H1 (cell line): ENCODE data around the gene LRPAP1. TPM values are rescaled to one million over a fixed set of nuclear protein-coding genes. Genes with fewer than 3 reads are reported as not detected.

ENCODE experiments used
- ASH2L ChIP-seq: fragments of 200-600, 300-600 bp; sonication (generic); IDR thresholded peaks from one replicate; pipeline ENCODE4 v1.7.1; 2017; ENCODE audit warnings: low read length
- ATF3 ChIP-seq: IDR thresholded peaks from 2 replicates; pipeline ENCODE4 v1.6.1; 2011; ENCODE audit warnings: low read depth, mild to moderate bottlenecking, low read length; ENCODE audit not compliant: insufficient read depth
- BRCA1 ChIP-seq: IDR thresholded peaks from 2 replicates; pipeline ENCODE4 v1.6.1; 2012; ENCODE audit warnings: low read depth, low read length, improper control_type of control experiment
- CHD2 ChIP-seq: IDR thresholded peaks from 2 replicates; pipeline ENCODE4 v1.6.1; 2012; ENCODE audit warnings: low read length, improper control_type of control experiment
- CREB1 ChIP-seq: IDR thresholded peaks from 2 replicates; pipeline ENCODE4 v1.6.1; 2012; ENCODE audit warnings: inconsistent platforms
- CTBP2 ChIP-seq: IDR thresholded peaks from 2 replicates; pipeline ENCODE4 v1.7.0; 2011; ENCODE audit warnings: borderline replicate concordance, mild to moderate bottlenecking, moderate library complexity, mixed read lengths, low read length; ENCODE audit not compliant: insufficient read depth, insufficient read length
- E2F6 ChIP-seq: IDR thresholded peaks from 2 replicates; pipeline ENCODE4 v1.6.1; 2012; ENCODE audit warnings: inconsistent platforms
- FOSL1 ChIP-seq: IDR thresholded peaks from 2 replicates; pipeline ENCODE4 v1.6.1; 2011; ENCODE audit warnings: mild to moderate bottlenecking, low read depth, low read length, moderate library complexity; ENCODE audit not compliant: insufficient read depth
- GABPA ChIP-seq: IDR thresholded peaks from 2 replicates; pipeline ENCODE4 v1.6.1; 2011; ENCODE audit warnings: mild to moderate bottlenecking, low read length, moderate library complexity, borderline replicate concordance; ENCODE audit not compliant: insufficient read depth
- HDAC6 ChIP-seq: IDR thresholded peaks from one replicate; pipeline ENCODE4 v1.7.1; 2012; ENCODE audit warnings: low read depth, mild to moderate bottlenecking, inconsistent platforms, low read length, moderate library complexity
- JUND ChIP-seq: IDR thresholded peaks from 2 replicates; pipeline ENCODE4 v1.6.1; 2011; ENCODE audit warnings: mild to moderate bottlenecking, improper control_type of control experiment, low read length
- NANOG ChIP-seq: IDR thresholded peaks from 2 replicates; pipeline ENCODE4 v1.6.1; 2011; ENCODE audit warnings: low read length, low read depth, mild to moderate bottlenecking, inconsistent platforms; ENCODE audit not compliant: insufficient read depth, poor library complexity, severe bottlenecking
- NRF1 ChIP-seq: IDR thresholded peaks from 2 replicates; pipeline ENCODE4 v1.6.1; 2011; ENCODE audit warnings: mild to moderate bottlenecking, low read depth, low read length, improper control_type of control experiment
- POLR2AphosphoS5 ChIP-seq: IDR thresholded peaks from 2 replicates; pipeline ENCODE4 v1.6.1; 2011; ENCODE audit warnings: low read depth, low read length
- POU5F1 ChIP-seq: IDR thresholded peaks from 2 replicates; pipeline ENCODE4 v1.6.1; 2011; ENCODE audit warnings: low read depth, mild to moderate bottlenecking, low read length, moderate library complexity
- RFX5 ChIP-seq: IDR thresholded peaks from 2 replicates; pipeline ENCODE4 v1.6.1; 2011; ENCODE audit warnings: low read depth, low read length, improper control_type of control experiment, borderline replicate concordance
- RNF2 ChIP-seq: fragments of 200-900, 300-1000 bp; sonication (generic); IDR thresholded peaks from 2 replicates; pipeline ENCODE4 v1.7.1; 2016; ENCODE audit warnings: borderline replicate concordance, low read depth, mild to moderate bottlenecking, antibody characterized with exemption, low read length; ENCODE audit not compliant: poor library complexity, severe bottlenecking; ENCODE audit errors: missing control alignments
- SAP30 ChIP-seq: fragments of 300-600 bp; sonication (generic); IDR thresholded peaks from 2 replicates; pipeline ENCODE4 v1.7.1; 2012; ENCODE audit warnings: low read length, moderate library complexity, mild to moderate bottlenecking, inconsistent platforms; ENCODE audit not compliant: insufficient read depth, insufficient replicate concordance
- SIN3A ChIP-seq, 2 experiments: IDR thresholded peaks in 1 of 2; conservative IDR thresholded peaks in 1 of 2; 2 replicates each; pipeline ENCODE4 v1.6.1; 2011 to 2012; ENCODE audit warnings: low read length in 2 of 2, improper control_type of control experiment in 1 of 2, low read depth in 1 of 2, mild to moderate bottlenecking in 1 of 2
- SP2 ChIP-seq: IDR thresholded peaks from 2 replicates; pipeline ENCODE4 v1.6.1; 2012; ENCODE audit warnings: mild to moderate bottlenecking, low read length, inconsistent platforms
- SRF ChIP-seq: IDR thresholded peaks from 2 replicates; pipeline ENCODE4 v1.6.1; 2011; ENCODE audit warnings: mild to moderate bottlenecking, low read depth, low read length, moderate library complexity
- TEAD4 ChIP-seq: IDR thresholded peaks from 2 replicates; pipeline ENCODE4 v1.6.1; 2012; ENCODE audit warnings: low read depth, low read length, inconsistent platforms, mixed read lengths
- YY1 ChIP-seq: IDR thresholded peaks from 2 replicates; pipeline ENCODE4 v1.6.1; 2011; ENCODE audit warnings: low read depth, mild to moderate bottlenecking, low read length
- polyA plus RNA-seq, 7 experiments: library from polyadenylated mRNA; depleted of rRNA in 3 of 7; stranded (reverse) in 5 of 7; unstranded in 2 of 7; fragments of >200 nt in 5 of 7; fragments of 200-250 nt in 2 of 7; gene quantifications; 1 replicate in 5 of 7; 2 replicates in 1 of 7; 4 replicates in 1 of 7; pipeline versions ENCODE4 v1.2.1 to v1.2.3, GENCODE V29; 2011 to 2013; ENCODE audit warnings: missing spikeins in 2 of 7, mixed read lengths in 2 of 7
- total RNA-seq: library from RNA; stranded (reverse); fragmentation: NEBNext Ultra II Directional; extraction: Animal tissue kit (Norgen Biotek cat#: 25700); gene quantifications from 2 replicates; pipeline ENCODE4 v1.2.1, GENCODE V29; 2021

Gene LRPAP1
- total and polyA plus RNA-seq, 2 of the 8 experiments (the other 6 are each of a cell fraction or from before 2014, with no cell fraction given), result 31.1 to 101 TPM

GRCh38 chr4:3531879-3532750 lies at the start of gene LRPAP1 (continued):
- peak; percentile 88 for TF ChIP-seq YY1
- TF ChIP-seq CHD2, result no peak
- TF ChIP-seq E2F6, result peak; percentile 81
- no peak for TF ChIP-seq SP2
- TF ChIP-seq CREB1, result no peak
- TF ChIP-seq FOSL1, result no peak
- no peak; the same call in 1 of the 2 replicates for TF ChIP-seq BRCA1
- peak; percentile 95 for TF ChIP-seq NRF1
- peak; percentile 72 for TF ChIP-seq SAP30
- TF ChIP-seq NANOG, result no peak
- TF ChIP-seq TEAD4, result no peak
- TF ChIP-seq JUND, result no peak
- TF ChIP-seq POLR2AphosphoS5, result peak; percentile 90
- no peak for TF ChIP-seq POU5F1
- no peak for TF ChIP-seq RFX5
- no peak for TF ChIP-seq RNF2
- TF ChIP-seq SRF, result no peak
- TF ChIP-seq ATF3, result no peak
- TF ChIP-seq HDAC6, result no peak
- TF ChIP-seq ASH2L, result no peak
- TF ChIP-seq GABPA, result no peak
- no peak for TF ChIP-seq CTBP2
- TF ChIP-seq SIN3A (conservative IDR thresholded peaks at IDR 0.05 in 1 of 2, IDR thresholded peaks at IDR 0.05 in 1 of 2; ENCODE audit: low read depth in 1 of 2, low read length in 2 of 2), result peak in 1 of 2 experiments; percentile 72; a peak in 2 of 4 replicates
